ENCODE data around the gene TNKS1BP1. TPM values are rescaled to one million over a fixed set of nuclear protein-coding genes. Genes with fewer than 3 reads are reported as not detected.

The TNKS1BP1 gene
- total and polyA plus RNA-seq, 4 donors = 28.3 to 67.1 (median 47.0) TPM

GRCh38 chr11:57343825-57344224 is 19.1 kb upstream of the TNKS1BP1 start:
- Histone ChIP-seq H3K9ac (ENCODE audit: low read depth in 1 of 2, low read length in 2 of 2) (no peak overlapping the region), H3K4me1 (ENCODE audit: control insufficient read depth in 4 of 4, insufficient read depth in 4 of 4, low read length in 3 of 4) (peaks cover 0 to 4% (median 3%) of the 10 kb centered on the region in 4 donors), H3K27me3 (ENCODE audit: control insufficient read depth in 4 of 4, insufficient read depth in 4 of 4, low read length in 3 of 4) (no peaks in the 10 kb centered on the region), H3K27ac (ENCODE audit: low read depth in 1 of 2, low read length in 2 of 2) (no peak overlapping the region), H3K4me3 (ENCODE audit: low read depth in 1 of 3, low read length in 3 of 3) (no peak overlapping the region), H3K36me3 (ENCODE audit: control insufficient read depth in 4 of 4, insufficient read depth in 3 of 4, low read depth in 1 of 4, low read length in 3 of 4) (no peaks in the 10 kb centered on the region), H3K9me3 (ENCODE audit: control insufficient read depth in 4 of 4, low read length in 3 of 4) (no peaks in the 10 kb centered on the region)
- TF ChIP-seq FOXA1 (IDR thresholded peaks at IDR 0.05) (no peak), ATF3 (IDR thresholded peaks at IDR 0.05) (no peak), CTCF (IDR thresholded peaks at IDR 0.05; ENCODE audit: low read depth, low read length, missing input control) (no peak), EGR1 (IDR thresholded peaks at IDR 0.05; ENCODE audit: low read depth in 2 of 2) (no peak), SP1 (IDR thresholded peaks at IDR 0.05) (no peak), REST (IDR thresholded peaks at IDR 0.05) (no peak), NR2F2 (IDR thresholded peaks at IDR 0.05) (no peak), JUND (IDR thresholded peaks at IDR 0.05) (no peak), FOXA2 (IDR thresholded peaks at IDR 0.05) (no peak), HNF4G (IDR thresholded peaks at IDR 0.05) (no peak), ZBTB33 (IDR thresholded peaks at IDR 0.05) (no peak), YY1 (IDR thresholded peaks at IDR 0.05) (no peak), RAD21 (IDR thresholded peaks at IDR 0.05) (no peak), HNF4A (conservative IDR thresholded peaks at IDR 0.05) (no peak), GABPA (IDR thresholded peaks at IDR 0.05 in 1 of 2, conservative IDR thresholded peaks at IDR 0.05 in 1 of 2) (no peak), TAF1 (conservative IDR thresholded peaks at IDR 0.05) (no peak), RXRA (IDR thresholded peaks at IDR 0.05) (no peak), MAX (IDR thresholded peaks at IDR 0.05) (no peak)
- no peak for DNase-seq (ENCODE audit: low spot score)
- 86% methylated on average over 7 of the region's 7 CpGs for WGBS

Data from liver (tissue), 9 donors.